NCI-H146 treated with DMSO at 0.1 percent for 48 hours (cell line): ENCODE results near the gene SUSD1.

Source experiments
- DNase-seq: peaks from one replicate; lab custom pipeline; 2025; ENCODE audit not compliant: unreplicated experiment; lab: John Stamatoyannopoulos, UW

Gene SUSD1

GRCh38 chr9:112044881-112045280 lies 130.2 kb downstream of the SUSD1 start:
- no peak for DNase-seq

- DNase-seq = no peak
Measured at GRCh38 chr9:112044186-112044585, 130.9 kb downstream of the SUSD1 start.

DNA sequence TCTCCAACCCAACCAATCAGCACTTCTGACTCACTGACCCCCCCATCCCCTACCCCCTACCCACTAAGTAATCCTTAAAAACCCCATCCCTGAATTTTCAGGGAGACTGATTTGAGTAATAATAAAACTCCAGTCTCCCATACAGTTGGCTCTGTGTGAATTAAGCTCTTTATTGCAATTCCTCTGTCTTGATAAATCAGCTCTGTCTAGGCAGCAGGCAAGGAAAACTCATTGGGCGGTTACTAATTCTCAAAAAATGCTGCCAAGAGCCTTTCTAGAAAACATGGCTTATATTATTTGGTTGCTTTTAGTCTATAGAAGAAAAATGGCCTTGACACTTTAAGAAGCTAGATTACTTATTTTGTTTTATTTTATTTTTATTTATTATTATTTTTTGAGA lies 131.7 kb downstream of the SUSD1 start:
- DNase-seq = no peak

DNA sequence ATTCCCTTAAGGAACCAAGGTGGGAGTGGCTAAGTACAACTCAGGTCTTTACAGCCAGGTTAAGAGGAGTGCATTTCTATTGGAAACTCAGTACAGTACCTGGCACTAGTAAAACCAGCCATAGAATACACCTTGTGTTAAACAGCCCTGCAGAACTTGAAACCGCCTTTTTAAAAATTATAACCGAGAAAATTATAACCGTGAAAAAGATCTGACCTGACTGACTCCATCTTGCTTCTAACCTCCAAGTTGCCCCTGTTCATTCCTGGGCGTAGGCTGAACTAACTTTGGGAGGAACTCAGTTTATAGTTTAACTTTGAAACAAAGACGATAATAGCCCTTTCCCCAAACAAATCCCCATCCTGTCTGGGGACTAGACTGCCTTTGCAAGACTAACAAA lies 132.3 kb downstream of the SUSD1 start:
- DNase-seq = no peak

DNA sequence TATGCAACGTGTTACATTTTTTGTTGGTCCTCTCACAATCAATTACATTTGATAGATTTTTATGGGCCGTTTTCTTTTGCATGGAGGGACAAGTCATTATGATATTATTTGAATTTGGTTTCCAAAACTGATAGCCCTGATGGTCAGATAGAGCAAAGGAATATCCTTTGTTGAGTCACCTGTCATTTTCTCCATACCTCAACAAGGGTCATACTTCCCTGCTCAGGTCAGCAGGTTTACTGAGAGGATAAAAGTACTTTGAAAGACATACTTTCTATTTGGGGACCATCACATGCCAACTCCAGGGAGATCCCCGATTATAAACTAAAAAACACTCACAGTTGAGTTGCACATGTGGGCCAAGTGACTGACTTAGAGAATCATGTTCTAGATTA lies 132.9 kb downstream of the SUSD1 start:
- no peak for DNase-seq

GRCh38 chr9:112041536-112042243 lies 133.4 kb downstream of the SUSD1 start:
- no peak for DNase-seq

GRCh38 chr9:112041199-112041535 lies 133.9 kb downstream of the SUSD1 start:
- no peak for DNase-seq

DNA sequence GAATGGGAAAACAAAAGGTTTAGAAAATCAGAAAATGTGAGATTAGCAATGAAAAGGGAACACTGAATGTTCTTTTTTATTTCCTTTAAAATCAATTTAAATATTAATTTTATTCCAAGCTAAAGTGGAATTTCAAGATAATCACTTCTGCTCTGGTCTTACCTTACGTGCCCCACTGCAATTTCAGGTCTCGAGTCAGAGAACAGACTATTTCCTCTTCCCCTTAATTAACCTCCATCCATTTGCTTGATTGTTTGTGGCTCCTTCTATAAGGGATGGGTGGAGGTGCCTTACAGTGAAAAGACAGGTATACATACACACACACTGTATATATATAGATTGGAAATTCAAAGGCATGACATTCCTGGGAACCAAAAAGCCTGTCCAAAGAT lies 137.1 kb downstream of the SUSD1 start:
- DNase-seq = no peak

DNA sequence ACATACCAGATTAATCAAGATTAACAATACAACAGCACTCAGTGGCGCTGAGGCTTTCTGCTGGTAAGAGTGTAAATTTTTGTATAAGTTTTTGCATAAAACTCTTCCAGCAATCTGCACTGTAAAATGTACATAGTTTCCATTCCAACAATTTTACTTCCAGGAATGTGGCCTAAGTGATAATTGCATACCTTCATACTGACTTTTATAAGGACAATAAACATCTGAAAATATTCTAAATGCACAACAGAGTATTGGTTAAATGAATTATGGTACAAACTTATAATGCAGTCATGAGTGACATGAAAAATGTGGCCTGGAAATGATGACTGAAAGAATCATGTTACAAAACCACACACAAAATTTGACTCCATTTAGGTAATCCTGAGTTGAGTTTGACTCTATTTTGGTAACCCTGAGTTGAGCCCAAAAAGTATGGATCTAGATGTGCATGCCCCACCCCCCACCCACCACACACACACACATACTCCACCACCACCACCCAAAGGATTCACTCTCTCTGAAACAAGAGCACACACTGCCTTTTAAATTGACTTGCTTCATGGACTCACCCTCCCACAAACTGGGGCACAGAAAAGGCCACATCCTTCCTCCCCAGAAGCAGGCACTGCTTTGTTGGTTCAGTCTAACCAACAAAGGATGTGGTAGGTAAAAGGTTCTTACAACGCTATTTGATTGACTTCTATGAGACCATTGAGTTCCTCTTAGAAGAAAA lies 137.6 kb downstream of the SUSD1 start:
- no peak for DNase-seq

DNA sequence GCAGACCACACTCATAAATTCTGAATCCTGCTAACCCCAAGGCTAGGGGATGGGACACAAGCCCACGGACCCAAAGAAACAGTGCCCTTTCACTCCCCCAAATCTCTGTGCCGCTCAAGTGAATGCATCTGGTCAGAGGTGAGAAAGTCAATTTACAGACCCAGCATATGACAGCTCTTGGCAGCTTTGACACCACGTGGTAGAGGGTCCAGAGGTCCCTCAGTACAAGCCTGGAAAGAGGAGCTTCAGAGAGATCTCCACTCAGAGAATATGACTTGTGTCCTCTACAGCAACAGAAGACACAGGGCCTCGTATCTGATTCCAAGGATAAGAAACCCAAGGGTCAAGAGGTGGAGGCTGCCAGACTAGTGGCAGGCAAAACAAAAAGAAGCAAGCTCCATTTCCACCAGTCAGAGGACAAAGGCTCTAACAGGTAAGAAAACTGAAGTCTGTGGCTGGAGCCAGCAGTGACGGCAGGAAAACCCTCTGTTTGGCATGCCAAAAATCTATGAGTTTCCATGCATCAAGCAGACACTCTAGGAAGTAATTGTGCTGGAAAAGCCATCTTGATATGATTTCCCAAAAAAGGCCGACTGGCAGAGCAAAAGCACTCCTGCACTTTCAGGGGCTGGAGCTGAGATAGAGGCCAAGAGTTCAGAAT lies 139.8 kb downstream of the SUSD1 start:
- no peak for DNase-seq

DNA sequence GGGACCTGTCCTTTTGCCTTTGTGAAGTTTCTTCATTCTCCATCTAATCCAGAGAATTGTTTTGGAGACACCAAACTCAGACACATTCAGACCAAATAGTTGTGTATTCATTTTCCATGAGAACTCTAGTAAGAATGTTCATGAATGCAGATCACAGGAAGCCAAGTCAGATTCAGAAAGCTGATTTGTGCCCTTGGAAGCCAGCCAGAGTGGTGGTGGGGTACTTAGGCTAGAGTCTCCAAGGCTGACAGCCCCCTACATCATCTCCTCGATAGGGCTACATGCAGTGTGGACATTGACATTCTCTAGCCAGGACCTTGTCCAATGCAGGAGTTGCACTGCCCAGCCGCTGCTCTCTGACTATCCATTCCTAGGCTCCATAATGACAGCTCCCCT lies 140.9 kb downstream of the SUSD1 start:
- no peak for DNase-seq

GRCh38 chr9:112033237-112034215 lies 141.6 kb downstream of the SUSD1 start:
- DNase-seq = no peak

DNA sequence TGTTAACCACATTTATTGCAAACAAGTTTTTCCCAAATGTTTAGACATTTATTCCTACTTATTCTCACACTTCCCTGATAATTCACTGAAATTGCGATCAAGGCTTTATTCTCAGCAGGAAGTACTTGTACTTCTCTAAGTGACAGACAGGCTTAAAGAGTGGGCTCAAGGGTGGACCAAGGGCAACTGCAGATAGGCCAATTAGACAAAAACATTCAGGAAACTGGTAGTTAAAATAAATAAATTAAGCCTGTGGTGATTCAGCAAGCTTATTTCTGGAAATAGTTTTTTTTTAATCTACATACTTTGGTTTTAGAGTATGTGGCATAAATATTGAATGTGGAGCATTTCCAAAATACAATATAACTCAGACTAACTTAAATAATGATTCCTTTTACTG lies 142.4 kb downstream of the SUSD1 start:
- DNase-seq = no peak

DNA sequence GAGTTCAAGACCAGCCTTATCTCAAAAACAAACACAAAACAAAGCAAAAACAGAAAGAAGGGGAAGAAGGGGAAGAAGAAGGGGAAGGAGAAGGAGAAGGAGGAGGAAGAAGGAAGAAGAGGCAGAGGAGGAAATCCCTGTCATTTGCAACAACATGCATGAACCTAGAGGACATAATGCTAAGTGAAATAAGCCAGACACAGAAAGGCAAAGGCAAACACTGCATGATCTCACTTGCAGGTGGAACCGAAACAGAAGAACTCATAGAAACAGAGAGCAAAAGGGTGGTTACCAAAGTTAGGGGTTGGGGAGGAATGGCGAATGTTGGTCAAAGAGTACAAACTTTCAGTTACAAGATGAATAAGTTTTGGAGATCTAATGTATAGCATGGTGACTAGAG lies 143.1 kb downstream of the SUSD1 start:
- DNase-seq = no peak

GRCh38 chr9:112031400-112031799 lies 143.7 kb downstream of the SUSD1 start:
- DNase-seq = no peak

GRCh38 chr9:112029921-112030444 lies 145.1 kb downstream of the SUSD1 start:
- no peak for DNase-seq

DNA sequence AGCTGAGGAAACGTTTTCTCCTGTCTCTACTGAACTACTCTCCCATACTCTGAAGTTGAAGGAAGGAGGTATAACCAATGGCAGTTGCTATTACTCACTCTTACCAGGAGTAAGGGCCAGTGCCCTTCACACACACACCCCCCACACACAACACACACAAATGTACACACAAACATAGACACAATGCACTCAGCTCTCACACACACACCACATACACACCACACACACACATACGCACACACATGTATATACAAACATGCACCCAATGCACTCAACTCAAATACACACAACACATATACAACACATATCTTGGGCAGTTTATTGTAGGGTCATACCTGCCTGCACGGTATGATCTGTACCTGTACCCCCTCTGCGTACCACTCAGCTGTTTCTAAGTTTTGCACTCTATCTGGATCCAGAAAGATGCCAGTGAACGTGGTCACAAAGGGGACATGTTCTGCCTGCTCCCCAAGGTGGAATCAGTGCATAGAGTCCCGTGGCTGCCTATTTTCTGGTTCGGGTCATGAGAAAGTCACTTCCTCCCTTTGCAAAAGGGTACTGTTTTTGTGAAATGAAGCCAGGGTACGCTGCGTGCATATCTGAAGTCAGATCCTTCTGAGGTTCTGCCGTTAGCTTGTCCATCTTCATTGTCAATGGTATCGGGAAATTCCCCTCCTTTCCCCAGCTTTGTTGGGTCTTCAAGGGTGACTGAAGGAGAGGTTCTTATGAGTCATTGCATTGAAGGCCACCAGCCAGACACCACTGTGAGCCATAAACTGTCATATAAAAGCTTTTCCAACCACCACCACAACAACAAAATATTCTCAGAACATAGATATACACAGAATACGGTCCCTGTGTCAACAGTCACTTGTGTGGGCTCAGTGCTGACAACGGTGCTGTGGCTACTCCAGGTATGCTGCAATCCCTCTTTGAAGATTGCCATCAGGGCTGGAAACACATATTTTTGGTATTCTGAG lies 146.6 kb downstream of the SUSD1 start:
- DNase-seq = no peak

- DNase-seq = no peak
Measured at GRCh38 chr9:112025850-112026249, 149.2 kb downstream of the SUSD1 start.

DNA sequence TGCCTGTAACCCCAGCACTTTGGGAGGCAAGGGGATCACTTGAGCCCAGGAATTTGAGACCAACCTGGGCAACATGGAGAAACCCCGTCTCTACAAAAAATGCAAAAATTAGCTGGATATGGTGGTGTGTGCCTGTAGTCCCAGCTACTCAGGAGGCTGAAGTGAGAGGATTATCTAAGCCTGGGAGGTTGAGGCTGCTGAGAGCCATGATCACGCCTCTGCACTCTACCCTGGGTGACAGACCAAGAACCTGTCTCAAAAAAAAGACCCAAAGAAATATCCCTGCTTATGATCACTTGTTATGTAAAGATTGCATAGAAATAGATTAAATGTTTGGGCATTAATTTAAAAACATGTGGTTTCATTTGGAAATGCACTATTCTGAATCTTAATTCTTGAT lies 153.4 kb downstream of the SUSD1 start:
- DNase-seq = no peak
